HK-2 (cell line): ENCODE results near the gene MEPE.
"Not testable (repeated sequence)": the region's sequence is repeated elsewhere in the genome, so short reads cannot be mapped to it uniquely, and the experiment has no call there.

Source experiments
- DNase-seq: peaks from one replicate; pipeline ENCODE4 v3.0.0-alpha.2; 2018; ENCODE audit not compliant: unreplicated experiment

The MEPE gene

GRCh38 chr4:87882861-87883260 lies 50.1 kb downstream of the MEPE start:
- DNase-seq, result no peak

DNA sequence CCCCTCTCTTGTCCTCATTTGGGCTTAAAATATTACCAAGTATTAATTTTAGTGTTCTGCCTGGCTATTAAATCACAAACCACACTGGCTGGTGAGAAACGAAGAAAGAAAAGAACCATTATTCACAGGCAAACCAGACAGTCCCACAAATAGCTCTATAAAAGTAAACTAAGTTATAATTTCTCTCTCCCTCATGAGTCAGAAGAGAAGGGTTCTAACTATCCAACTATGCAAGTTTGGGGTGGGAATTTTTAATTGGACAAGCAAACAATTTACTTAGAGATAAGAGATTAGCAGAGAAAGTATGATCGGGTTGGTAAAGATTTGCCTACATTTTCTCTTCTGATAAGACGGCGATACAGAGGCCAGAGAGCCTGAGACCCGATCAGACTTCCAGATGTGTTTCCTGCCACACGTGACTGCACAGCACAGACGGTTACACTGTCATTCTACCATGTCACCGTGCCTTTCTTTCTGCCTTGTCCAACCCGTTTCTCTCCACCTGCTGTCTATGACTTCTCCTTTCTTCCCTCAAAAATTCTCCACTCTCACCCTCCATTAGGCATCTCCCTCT lies 52.3 kb downstream of the MEPE start:
- no peak for DNase-seq

GRCh38 chr4:87886083-87886482 lies 53.3 kb downstream of the MEPE start:
- DNase-seq, result no peak

DNA sequence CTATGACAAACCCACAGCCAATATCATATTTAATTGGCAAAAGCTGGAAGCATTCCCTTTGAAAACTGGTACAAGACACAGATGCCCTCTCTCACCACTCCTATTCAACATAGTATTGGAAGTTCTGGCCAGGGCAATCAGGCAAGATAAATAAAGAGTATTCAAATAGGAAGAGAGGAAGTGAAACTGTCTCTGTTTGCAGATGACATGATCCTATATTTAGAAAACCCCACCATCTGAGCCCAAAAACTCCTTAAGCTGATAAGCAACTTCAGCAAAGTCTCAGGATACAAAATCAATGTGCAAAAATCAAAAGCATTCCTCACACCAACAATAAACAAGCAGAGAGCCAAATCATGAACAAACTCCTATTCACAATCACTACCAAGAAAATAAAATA lies 58.0 kb downstream of the MEPE start:
- not testable (repeated sequence) for DNase-seq

GRCh38 chr4:87895964-87896621 lies 63.3 kb downstream of the MEPE start:
- peak; percentile 61 for DNase-seq
